Dendritic cell treated with granulocyte-macrophage colony-stimulating factor and Interleukin-4, amounts not matched to agents 40 ng/mL and 50 ng/mL, for 4 days (primary cell): Measurements from ENCODE around the gene LMX1B.

ENCODE experiments used
- H3K27ac Mint-ChIP-seq: one replicate; pipeline ENCODE4 v1.8.0; 2022; ENCODE audit warnings: mild to moderate bottlenecking, mixed read lengths
- H3K27me3 Mint-ChIP-seq: one replicate; pipeline ENCODE4 v1.8.0; 2022; ENCODE audit warnings: mild to moderate bottlenecking, mixed read lengths
- H3K36me3 Mint-ChIP-seq: one replicate; pipeline ENCODE4 v1.8.0; 2022; ENCODE audit warnings: low read depth, mixed read lengths
- H3K4me1 Mint-ChIP-seq: one replicate; pipeline ENCODE4 v1.8.0; 2022; ENCODE audit warnings: low read depth, mixed read lengths
- H3K4me3 Mint-ChIP-seq: one replicate; pipeline ENCODE4 v1.8.0; 2022; ENCODE audit warnings: mild to moderate bottlenecking, moderate library complexity, mixed read lengths
- H3K9me3 Mint-ChIP-seq: one replicate; pipeline ENCODE4 v1.8.0; 2022; ENCODE audit warnings: mixed read lengths
- intact Hi-C: fragments of 100-400 bp; cut with micrococcal nuclease; formaldehyde crosslinking; loops from one replicate; pipeline ENCODE4 v1.15.0; 2022

The LMX1B gene

DNA sequence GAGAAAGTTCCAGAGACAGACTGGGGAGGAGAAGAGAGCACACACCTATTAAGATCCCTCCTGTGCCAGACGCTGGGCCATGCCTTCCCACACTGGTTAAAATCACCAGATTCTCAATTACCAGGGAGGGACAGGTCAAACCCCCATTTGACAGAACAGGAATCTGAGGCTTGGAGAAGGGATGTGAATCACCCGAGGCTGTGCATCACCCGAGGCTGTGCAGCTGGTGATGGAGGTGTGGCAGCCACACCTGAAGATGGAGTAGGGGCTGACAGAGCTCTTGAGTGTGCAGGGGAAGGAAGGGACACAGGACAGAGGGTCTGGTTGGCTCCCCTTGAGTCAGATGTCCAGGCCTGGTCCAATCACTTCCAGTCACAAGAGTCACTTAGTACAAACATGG, 70.6 kb downstream of the LMX1B start:
- Mint-ChIP-seq H3K27ac (no peak overlapping the region), H3K9me3 (no peaks in the 10 kb centered on the region), H3K36me3 (no peaks in the 10 kb centered on the region), H3K4me1 (no peaks in the 10 kb centered on the region), H3K4me3 (no peak overlapping the region), H3K27me3 (peaks cover 88% of the 10 kb centered on the region)
- intact Hi-C loops, result no loop called here

DNA sequence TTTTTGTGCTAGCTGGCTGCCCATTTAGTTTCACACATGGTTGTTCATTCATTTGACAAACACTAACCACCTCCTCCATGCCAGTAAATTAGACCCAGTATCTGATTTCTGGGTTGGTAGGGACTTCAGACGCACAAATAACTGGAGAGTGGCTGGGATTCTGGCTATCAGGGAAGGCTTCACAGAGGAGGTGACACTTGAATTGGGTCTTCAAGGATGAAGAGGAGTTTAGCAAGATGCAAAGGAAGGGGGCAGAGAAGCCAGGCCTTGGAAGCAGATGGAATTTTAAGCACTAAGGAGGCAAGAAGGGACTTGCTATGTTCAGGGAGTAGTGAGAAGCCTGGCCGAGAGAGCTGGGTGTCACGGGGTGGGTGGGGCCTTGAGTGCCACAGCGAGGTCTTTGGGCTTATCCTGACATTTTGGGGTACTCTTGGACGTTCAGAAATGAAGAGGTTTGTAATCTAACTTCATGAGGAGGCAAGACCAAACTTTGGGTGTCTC, 71.3 kb downstream of the LMX1B start:
- H3K27me3 Mint-ChIP-seq, result peaks cover 86% of the 10 kb centered on the region

DNA sequence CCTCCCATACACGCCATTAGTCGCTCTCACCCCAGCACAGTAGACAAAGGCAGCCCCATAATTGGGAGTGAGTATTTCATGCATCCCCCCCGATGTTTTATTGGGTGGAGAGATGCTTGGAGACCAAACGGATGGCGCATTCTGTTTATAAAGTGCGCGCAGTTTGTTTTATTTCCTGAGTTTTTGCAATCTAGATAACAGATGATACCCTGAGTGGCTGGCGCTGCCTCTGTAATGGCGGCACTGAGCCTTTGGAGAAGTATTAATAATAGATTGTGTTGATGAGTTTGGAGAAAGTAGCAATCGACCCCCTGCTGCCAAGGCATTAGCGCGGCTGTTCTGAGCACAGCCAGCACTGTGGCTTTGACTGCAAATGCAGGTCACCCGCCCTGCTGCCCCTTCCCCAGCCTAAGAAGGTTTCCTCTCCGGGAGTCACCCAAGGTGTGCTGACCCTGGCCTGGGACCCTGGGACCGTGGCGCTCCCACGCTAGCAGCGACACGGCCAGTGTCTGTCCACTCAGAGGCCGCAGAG, 74.3 kb downstream of the LMX1B start:
- intact Hi-C loops, result no loop called here
- H3K9me3 Mint-ChIP-seq, result no peaks in the 10 kb centered on the region
- H3K4me3 Mint-ChIP-seq, result no peak overlapping the region
- H3K36me3 Mint-ChIP-seq, result no peaks in the 10 kb centered on the region
- no peaks in the 10 kb centered on the region for H3K4me1 Mint-ChIP-seq
- H3K27me3 Mint-ChIP-seq, result peaks cover 71% of the 10 kb centered on the region
- no peak overlapping the region for H3K27ac Mint-ChIP-seq

More for the DNA sequence above, 71.3 kb downstream of the LMX1B start:
- H3K9me3 Mint-ChIP-seq, result no peaks in the 10 kb centered on the region
- intact Hi-C loops, result no loop called here
- no peaks in the 10 kb centered on the region for H3K4me1 Mint-ChIP-seq
- H3K27ac Mint-ChIP-seq, result no peak overlapping the region
- H3K36me3 Mint-ChIP-seq, result no peaks in the 10 kb centered on the region
- H3K4me3 Mint-ChIP-seq, result no peak overlapping the region

DNA sequence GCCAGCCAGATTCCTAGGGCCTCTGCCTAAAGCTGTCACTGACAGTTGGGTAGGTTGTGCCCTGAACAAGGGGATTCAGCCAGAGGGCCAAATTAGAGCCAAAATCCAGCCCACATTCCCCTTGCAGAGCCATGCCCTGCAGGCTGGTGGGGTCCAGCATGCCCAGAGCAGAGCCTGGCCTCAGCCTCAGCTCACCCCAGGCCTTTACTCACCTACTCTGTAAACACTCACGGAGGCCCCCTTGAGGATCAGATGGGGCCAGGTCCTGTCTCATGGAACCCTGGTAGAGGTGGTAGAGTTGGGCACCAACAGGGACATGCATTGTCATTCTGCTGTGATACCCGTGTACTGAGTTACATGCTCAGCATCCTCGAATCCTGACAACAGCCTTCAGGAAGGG, 74.9 kb downstream of the LMX1B start:
- H3K36me3 Mint-ChIP-seq, result no peaks in the 10 kb centered on the region
- intact Hi-C loops, result no loop called here
- H3K4me3 Mint-ChIP-seq, result no peak overlapping the region
- H3K27me3 Mint-ChIP-seq, result peaks cover 66% of the 10 kb centered on the region
- no peaks in the 10 kb centered on the region for H3K4me1 Mint-ChIP-seq
- H3K27ac Mint-ChIP-seq, result no peak overlapping the region
- no peaks in the 10 kb centered on the region for H3K9me3 Mint-ChIP-seq

DNA sequence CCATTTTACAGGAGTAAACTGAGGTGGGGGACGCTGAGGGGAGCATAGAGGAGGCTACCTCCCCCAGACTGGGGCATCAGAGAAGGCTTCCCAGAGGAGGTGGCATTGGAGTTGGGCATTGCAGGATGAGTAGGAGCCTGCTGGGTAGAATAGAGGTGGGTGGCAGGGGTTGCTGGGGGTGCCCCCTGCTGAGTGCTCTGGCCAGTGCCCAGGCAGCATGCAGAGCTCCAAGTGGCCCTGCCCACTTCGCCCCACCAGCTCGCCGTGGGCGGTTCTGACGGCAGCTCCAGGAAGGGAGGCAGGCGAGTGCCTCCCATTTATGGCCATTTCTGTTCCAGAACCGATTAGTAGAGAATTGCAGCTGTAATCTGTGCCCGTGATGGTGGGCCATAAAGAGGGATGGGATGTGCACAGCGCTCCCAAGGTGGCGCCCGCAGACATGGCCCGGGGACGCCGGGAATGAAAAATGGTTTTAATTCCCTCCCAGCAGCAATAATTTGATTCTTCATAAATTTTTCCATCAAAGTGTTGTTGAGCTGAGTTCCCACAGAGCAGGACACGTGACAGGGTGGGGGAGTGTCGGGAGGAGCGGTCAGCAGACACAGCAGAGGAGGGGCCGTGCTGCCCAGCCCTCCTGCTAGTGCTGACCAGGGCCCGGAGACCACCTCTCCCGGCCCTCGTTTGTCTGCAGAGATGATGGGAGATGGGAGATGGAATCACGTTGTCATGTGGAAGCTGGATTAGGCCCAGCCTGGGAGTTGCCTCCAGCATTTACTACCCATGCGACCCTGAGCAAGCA, 75.5 kb downstream of the LMX1B start:
- intact Hi-C loops, result no loop called here
- Mint-ChIP-seq H3K9me3 (no peaks in the 10 kb centered on the region), H3K4me1 (no peaks in the 10 kb centered on the region), H3K4me3 (no peak overlapping the region), H3K27ac (no peak overlapping the region), H3K27me3 (peaks cover 60% of the 10 kb centered on the region), H3K36me3 (no peaks in the 10 kb centered on the region)

DNA sequence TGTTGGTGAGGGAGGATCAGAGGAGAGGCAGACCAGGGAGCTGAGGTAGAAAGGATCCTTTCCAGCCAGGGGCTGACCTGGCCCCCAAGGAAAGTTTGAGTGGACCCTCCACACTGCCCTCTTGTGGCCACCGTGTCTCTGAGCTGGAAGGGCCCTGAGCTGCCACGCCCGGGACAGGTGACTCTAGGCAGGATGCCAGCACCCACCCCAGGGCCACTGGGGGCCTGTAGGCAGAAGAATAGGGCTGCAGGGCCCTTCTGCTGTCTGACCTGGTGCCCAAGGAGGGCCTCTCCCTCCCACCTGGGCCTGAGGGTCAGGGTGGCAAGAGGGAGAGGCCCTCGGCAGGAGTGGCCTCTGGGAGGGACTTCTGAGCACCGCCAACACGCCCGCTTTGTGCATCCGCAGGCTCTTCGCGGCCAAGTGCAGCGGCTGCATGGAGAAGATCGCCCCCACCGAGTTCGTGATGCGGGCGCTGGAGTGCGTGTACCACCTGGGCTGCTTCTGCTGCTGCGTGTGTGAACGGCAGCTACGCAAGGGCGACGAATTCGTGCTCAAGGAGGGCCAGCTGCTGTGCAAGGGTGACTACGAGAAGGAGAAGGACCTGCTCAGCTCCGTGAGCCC, 76.8 kb downstream of the LMX1B start:
- no peak overlapping the region for H3K4me3 Mint-ChIP-seq

DNA sequence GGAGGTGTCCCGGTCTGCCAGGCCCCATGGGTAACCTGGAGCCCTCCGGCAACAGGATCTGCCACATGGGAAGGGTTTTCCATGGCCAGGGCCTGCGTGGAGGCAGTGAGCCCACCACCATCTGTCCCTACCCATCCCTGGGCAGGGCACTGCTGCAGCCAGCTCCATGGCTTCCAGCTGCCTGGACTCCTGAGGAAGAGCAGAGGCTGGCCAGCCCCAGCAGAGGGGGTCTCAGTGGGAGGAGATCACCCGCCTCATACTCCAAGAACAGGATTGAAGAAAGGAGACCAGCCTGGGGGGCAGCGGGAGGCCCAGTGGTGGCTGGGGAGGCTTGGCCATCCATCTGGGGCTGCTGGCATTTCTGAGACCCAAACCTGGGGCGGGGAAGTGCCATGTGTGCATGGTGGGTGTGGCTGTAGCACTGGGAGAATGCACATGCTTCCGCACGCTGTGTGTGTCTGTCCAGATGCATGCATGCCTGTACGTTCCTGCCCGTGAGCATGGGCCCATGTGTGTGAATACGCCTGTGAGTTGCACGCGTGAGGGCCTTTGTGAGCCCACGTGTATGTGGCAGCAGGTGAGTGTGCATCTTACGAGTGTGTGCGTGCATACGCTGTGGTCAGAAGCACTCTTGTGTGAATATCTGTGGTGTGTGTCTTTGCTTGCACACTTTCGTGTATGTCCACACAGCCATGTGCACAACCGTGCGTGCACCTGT, 78.5 kb downstream of the LMX1B start:
- no peaks in the 10 kb centered on the region for H3K4me1 Mint-ChIP-seq
- H3K27me3 Mint-ChIP-seq, result peaks cover 48% of the 10 kb centered on the region
- H3K36me3 Mint-ChIP-seq, result no peaks in the 10 kb centered on the region
- no peak overlapping the region for H3K4me3 Mint-ChIP-seq
- no peak overlapping the region for H3K27ac Mint-ChIP-seq
- intact Hi-C loops, result no loop called here
- H3K9me3 Mint-ChIP-seq, result no peaks in the 10 kb centered on the region

More for the DNA sequence above, 76.8 kb downstream of the LMX1B start:
- Mint-ChIP-seq H3K9me3 (no peaks in the 10 kb centered on the region), H3K27ac (no peak overlapping the region), H3K27me3 (peaks cover 55% of the 10 kb centered on the region), H3K4me1 (no peaks in the 10 kb centered on the region), H3K36me3 (no peaks in the 10 kb centered on the region)
- intact Hi-C loops, result no loop called here

DNA sequence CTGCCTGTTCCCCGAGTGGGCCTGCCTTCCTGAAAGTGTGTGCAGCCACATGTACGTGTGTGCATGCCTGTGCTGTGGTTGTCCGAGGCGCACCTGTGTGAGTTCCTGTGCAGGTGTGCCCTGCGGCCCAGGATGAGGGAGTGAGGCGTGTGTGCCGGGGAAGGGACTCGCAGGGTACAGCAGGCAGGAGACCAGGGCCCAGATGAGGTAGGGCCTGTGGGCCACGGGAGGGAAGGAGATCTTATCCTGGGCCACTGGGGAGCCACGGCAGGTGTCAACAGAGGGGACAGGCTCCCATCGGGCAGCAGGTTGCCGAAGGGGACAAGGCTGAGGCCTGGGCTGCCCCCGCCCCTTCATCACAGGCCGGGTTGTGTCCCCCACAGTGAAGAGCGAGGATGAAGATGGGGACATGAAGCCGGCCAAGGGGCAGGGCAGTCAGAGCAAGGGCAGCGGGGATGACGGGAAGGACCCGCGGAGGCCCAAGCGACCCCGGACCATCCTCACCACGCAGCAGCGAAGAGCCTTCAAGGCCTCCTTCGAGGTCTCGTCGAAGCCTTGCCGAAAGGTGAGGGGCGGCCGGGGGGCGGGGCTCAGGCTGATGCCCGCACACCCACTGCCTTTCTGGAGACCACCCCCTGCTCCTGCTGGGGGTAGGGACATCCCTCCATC, 79.2 kb downstream of the LMX1B start:
- no peaks in the 10 kb centered on the region for H3K9me3 Mint-ChIP-seq
- intact Hi-C loops, result no loop called here
- no peaks in the 10 kb centered on the region for H3K4me1 Mint-ChIP-seq
- H3K27ac Mint-ChIP-seq, result no peak overlapping the region
- H3K27me3 Mint-ChIP-seq, result peaks cover 42% of the 10 kb centered on the region
- H3K4me3 Mint-ChIP-seq, result no peak overlapping the region
- H3K36me3 Mint-ChIP-seq, result no peaks in the 10 kb centered on the region

DNA sequence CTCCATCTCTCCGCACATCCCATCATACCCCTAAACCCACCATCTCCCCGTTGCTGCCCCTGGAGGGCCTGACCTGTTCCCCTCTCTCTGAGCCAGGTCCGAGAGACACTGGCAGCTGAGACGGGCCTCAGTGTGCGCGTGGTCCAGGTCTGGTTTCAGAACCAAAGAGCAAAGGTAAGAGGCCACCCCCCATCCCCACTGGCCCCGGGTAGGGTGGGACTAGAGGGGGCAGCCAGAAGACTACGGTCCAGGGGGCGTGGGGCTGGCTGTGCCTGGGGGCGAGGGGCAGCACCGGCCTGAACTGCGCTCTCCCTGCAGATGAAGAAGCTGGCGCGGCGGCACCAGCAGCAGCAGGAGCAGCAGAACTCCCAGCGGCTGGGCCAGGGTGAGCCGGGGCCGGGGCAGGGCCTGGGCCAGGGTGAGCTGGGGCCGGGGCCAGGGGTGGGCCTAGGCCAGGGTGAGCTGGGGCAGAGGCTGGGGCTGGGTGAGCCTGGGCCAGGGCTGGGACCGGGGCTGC, 79.8 kb downstream of the LMX1B start:
- H3K27me3 Mint-ChIP-seq, result peaks cover 40% of the 10 kb centered on the region
- no peak overlapping the region for H3K27ac Mint-ChIP-seq
- H3K4me3 Mint-ChIP-seq, result no peak overlapping the region
- H3K4me1 Mint-ChIP-seq, result no peaks in the 10 kb centered on the region
- intact Hi-C loops, result no loop called here
- no peaks in the 10 kb centered on the region for H3K36me3 Mint-ChIP-seq
- H3K9me3 Mint-ChIP-seq, result no peaks in the 10 kb centered on the region

DNA sequence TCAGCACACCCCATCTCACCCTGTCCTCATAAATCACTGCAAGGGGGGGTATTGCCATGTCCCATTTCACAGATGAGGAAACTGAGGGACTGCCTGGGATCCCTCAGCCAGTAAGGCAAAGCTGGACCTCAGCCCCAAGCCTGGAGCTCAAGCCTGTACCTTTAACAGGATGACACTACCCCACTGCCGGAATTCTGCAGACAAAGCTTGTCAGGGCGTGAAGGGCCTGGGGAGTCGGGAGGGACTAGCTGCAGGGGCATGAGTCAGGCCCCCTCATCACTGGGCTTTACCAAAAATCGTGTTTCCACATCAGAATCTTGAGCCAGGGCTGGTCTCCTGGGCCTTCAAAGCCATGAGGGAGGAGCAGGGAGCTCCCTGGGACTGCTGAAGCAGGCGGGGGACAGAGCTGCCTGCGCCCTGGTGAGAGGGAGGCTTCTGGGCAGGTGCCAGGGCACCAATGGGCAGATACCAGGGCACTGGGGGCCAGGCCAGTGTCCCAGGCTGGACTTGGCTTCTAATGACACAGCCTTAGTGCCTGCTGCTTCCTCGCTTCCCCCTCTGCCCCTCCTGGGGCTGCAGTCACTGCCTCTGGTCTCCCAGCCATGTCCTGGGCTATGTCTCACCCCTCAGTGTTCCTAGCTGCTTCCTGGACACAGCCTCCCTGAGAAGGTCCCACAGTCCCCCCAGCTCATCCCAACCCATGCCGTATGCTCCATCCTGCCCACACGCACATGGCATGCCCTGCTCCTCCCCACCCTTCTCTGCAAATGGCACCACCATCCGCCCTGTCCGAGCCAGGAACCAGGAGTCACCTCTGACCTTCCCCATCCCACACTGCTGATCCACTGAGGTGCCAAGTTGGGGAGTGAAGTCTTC, 80.7 kb downstream of the LMX1B start:
- Mint-ChIP-seq H3K4me1 (no peaks in the 10 kb centered on the region), H3K36me3 (no peaks in the 10 kb centered on the region), H3K27me3 (peaks cover 33% of the 10 kb centered on the region), H3K27ac (no peak overlapping the region), H3K9me3 (no peaks in the 10 kb centered on the region), H3K4me3 (no peak overlapping the region)
- intact Hi-C loops, result no loop called here

DNA sequence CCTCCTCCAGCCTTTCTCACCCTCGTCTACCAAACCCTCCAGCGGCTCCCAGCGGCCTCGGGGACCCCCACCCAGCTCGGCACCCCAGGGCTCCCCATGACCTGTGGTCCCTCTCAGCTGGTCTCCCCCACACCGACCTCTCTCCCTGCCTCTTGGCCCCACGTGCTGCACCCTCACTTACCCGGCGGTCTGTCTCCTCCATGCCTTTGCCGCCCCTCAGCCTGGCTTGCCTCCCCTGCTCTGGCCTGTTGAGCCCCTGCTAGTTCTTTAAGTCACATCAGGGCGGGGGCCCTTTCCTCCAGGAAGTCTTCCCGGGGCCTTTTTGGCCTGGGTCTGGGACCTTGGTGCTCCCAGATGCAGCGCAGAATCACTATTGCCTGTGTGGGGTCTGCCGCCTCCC, 81.5 kb downstream of the LMX1B start:
- Mint-ChIP-seq H3K4me3 (no peak overlapping the region), H3K27me3 (peaks cover 31% of the 10 kb centered on the region), H3K36me3 (no peaks in the 10 kb centered on the region), H3K4me1 (no peaks in the 10 kb centered on the region), H3K27ac (no peak overlapping the region), H3K9me3 (no peaks in the 10 kb centered on the region)
- intact Hi-C loops, result no loop called here

DNA sequence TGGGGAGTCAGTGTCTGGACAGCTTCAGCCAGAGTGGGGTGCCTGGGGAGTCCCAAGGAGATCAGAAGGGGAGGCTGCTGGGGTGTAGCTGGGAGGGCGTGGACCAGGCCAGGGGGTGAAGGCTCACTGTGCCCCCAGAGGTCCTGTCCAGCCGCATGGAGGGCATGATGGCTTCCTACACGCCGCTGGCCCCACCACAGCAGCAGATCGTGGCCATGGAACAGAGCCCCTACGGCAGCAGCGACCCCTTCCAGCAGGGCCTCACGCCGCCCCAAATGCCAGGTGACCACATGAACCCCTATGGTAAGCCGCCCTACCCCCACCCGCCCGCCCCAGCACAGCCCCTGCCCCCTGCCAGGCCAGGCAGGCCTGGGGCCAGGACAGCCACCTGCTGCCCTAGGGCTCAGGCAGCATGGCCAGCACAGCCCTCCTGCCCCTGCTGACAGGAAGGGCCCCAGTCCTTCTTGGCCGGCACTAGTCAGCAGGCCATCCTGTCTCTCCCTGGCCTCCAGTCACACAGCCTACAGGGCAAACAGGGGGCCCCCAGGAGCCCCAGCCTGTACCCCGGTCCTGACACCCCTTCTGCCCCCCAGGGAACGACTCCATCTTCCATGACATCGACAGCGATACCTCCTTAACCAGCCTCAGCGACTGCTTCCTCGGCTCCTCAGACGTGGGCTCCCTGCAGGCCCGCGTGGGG, 82.1 kb downstream of the LMX1B start:
- Mint-ChIP-seq H3K27me3 (peaks cover 29% of the 10 kb centered on the region), H3K36me3 (no peaks in the 10 kb centered on the region), H3K9me3 (no peaks in the 10 kb centered on the region), H3K4me1 (no peaks in the 10 kb centered on the region), H3K27ac (no peak overlapping the region), H3K4me3 (no peak overlapping the region)
- intact Hi-C loops, result no loop called here
